GM21786 (cell line): ENCODE data around the gene ATL2.
A peak's percentile ranks its signal among the peaks of the same experiment; 100 is the strongest.
"Not testable (repeated sequence)": the region's sequence is repeated elsewhere in the genome, so short reads cannot be mapped to it uniquely, and the experiment has no call there.

Source experiments
- ATAC-seq: cut with Tn5 transposase; IDR thresholded peaks from one replicate; pipeline ENCODE4 v1.9.1; 2021; ENCODE audit not compliant: unreplicated experiment

The ATL2 gene

DNA sequence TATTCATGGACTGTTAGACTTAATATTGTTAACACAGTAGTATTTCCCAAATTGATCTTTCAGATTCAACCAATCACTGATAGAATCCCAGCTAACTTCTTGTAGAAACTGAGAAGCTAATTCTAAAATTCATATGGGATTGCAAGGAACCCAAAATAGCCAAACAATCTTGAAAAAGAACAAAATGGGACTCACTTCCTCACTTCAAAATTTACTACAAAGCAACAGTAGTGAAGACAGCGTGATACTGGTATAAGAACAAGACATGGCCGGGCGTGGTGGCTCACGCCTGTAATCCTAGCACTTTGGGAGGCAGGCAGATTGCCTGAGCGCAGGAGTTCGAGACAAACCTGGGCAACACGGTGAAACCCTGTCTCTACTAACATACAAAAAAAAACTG is 46.3 kb downstream of the ATL2 start:
- ATAC-seq, result no peak

DNA sequence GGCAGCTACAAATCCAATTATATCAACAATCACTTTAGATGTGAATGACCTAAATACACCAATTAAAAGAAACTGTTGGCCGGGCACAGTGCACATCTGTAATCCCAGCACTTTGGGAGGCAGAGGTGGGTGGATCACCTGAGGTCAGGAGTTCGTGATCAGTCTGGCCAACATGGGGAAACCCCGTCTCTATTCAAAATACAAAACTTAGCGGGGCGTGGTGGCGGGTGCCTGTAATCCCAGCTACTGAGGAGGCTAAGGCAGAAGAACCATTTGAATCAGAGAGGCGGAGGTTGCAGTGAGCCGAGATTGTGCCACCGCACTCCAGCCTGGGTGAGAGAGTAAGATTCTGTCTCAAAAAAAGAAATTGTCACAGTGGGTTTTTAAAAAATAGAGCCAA is 49.5 kb downstream of the ATL2 start:
- ATAC-seq, result no peak

DNA sequence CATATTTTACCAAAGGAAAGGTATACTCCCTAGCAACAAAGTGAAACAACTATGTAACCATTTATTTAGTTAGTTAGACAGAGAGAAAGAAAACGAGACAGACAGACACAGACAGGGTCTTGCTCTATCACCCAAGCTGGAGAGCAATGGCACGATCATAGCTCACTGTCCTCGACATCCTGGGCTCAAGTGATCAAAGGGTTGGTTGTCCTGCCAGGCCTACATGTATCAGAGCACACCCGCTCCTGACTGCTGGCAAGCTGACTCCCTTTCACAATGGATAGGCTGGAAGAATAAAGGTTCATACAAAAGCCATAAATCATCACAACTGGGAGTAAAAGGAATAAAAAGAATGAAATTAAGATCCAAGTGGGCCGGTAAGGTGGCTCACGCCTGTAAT is 53.5 kb downstream of the ATL2 start:
- no peak for ATAC-seq

DNA sequence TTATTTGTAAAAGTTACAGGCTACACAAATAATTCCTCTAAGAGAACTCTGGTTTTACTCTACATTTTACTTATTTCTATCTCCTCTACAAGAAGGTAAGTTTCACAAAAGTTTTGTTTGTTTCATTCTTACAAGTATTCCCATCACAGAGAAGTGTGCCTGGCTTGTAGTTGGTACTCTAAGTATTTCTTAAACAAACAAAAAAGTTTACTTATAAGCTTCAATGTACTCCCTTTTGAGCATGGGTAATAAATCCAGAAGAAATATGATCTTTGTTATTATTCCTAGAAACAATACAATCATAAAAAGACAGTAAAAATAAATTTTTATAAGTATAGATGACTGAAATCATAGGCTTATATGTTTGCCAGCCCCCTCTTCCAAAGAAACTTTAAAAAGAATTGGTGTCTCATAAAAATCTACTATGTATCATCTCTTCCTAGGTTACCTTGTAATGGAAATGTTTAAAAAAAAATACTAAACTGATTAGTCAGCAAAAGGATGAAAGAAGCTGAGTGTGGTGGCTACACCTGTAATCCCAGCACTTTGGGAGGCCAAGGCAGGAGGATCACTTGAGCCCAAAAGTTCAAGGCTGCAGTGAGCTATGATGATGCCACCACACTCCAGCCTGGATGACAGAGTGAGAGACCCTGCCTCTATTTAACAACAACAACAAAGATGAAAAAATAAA is 54.7 kb downstream of the ATL2 start:
- no peak for ATAC-seq

DNA sequence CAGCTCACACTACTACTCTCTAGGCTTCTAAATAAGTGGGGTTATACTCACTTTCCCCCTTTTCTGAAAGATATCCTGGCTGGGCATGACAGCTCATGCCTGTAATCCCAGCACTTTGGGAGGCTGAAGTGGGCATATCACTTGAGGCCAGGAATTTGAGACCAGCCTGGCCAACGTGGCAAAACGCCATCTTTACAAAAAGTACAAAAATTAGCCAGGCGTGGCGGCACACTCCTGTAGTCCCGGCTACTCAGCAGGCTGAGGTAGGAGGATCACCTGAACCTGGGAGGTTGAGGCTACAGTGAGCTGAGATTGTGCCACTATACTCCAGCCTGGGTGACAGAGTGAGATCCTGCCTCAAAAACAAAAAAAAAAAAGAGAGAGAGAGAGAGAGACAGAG is 57.8 kb downstream of the ATL2 start:
- not testable (repeated sequence) for ATAC-seq

DNA sequence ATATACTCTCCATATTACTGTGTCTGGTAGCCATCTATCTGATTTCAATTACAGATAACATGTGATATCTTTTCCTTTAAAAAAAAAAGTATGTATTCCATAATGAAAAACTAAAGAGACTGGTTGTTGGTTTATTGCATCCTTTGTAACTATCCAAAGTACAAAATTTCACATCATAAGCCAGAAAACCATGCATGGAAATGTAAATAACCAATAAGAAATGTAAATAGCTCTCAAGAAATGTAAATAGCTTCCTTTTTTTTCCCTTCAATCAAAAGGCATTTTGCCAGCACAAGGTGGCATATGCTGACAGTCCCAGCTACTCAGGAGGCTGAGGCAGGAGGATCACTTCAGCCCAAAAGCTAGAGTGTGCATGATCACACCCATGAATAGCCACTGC is 59.3 kb downstream of the ATL2 start:
- no peak for ATAC-seq

DNA sequence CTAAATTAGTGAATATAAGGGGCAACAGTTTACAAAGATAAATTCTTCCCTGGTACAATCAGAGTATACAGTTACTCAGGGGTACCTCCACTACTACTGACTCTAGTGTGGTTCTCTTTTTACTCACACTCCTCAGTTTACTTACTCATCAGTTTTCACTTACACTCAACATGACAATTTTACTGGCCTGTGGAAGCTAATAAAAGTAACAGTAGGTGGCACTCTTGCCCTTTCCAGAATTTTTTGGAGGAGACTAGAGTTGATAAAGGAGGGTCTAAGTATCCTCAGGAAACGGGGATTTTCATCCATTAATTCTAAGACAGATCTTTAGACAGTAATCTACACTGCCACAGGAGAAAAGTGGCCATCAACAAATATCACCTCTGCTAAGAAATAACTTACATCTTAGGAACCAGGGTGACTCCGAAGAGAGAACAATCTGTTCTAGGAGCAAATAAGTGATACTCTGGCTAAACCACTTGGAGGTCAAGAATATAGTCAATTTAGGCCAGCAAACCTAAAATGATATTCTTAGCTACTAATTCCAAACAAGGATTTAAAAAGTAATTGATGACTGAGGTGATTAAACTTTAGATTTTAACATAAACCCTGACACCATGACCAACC is 61.3 kb downstream of the ATL2 start:
- no peak for ATAC-seq

DNA sequence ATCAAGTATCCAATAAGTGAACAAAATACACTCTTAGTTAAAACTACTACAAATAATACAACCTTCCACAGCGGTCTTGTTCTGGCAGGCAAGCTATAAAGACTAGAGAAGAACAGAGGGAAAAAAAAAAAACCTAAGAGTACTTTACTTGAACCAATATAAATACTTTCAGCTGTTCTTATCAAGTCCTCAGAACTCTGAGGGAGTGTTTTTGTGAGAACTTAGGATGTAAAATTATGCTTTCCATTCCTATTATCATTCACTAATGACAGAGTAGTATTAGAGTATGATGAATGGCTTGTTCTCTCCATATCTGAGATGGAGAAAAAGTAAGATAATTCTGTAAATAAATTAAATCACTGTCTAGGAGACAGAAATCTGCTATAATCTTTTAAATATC is 68.3 kb downstream of the ATL2 start:
- no peak for ATAC-seq

DNA sequence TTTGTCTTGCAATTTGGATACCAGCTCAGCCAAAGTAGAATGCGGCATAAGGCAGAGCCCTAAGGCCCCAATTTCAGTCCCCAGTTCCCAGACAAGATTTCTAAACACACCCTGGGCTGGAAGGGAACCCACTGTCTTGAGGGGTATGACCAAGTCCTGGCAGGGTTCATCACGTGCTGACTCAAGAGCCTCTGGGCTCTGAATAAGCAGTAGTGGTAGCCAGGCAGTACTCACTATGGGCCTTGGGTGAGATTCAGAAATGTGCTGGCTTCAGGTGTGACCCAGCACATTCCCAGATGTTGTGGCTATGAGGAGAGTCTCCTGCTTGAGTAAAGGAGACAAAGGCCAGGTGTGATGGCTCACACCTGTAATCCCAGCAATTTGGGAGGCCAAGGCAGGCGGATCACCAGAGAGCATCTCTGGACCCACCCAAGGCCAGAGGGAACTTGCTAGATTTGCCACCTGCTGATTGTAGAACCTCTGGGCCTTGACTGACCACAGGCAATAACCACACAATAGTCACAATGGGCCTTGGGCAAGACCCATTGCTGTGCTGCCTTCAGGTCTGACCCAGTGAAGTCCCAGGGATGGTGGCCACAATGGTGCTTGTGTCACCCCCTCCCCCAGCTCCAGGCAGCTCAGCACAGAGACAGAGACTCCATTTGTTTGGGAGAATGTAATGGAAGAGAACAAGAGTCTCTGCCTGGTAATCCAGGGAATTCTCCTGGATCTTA is 74.9 kb downstream of the ATL2 start:
- ATAC-seq, result no peak

DNA sequence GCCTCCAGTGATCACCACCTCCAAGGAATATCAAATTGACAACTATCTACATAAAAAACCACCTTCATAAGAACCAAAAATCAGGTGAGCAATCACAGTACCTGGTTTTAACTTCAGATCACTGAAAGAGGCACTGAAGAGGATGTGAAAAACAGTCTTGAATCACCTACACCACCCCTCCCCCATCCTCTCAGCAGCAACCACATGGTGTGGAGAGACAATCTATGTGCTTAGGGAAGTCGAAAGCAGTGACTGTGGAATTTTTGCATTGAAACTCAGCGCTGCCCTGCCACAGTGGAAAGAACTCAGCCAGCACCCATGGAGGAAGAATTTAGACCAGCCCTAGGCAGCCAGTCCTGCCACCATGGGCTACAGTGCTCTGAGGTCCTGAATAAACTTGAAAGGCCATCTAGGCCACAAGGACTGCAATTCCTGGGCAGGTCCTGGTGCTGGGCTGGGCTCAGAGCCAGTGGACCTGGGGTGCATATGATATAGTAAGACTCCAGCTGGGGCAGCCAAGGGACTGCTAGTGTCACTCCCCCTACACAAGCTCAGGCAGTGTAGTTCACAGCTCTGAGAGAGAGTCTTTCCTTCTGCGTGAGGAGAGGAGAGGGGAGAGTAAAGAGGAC is 75.6 kb downstream of the ATL2 start:
- ATAC-seq, result peak; percentile 80

DNA sequence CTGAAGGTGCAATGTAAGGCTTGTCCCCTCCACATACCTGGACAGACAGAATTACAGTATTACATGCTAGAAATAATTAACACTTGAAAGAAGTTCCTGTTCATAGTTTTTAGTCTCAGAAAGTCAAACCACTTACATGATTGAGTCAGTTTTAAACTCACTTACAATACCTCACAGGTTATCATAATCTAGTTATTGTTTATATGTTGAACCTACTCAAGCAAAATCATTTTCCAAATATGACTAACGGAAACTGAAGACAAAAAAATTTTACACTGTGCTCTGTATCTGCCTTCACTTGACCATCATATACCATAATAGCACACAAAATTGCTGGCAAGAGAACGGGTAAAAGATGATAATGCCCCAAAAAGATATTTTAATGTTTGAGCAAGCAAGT is 78.5 kb downstream of the ATL2 start:
- ATAC-seq, result no peak

DNA sequence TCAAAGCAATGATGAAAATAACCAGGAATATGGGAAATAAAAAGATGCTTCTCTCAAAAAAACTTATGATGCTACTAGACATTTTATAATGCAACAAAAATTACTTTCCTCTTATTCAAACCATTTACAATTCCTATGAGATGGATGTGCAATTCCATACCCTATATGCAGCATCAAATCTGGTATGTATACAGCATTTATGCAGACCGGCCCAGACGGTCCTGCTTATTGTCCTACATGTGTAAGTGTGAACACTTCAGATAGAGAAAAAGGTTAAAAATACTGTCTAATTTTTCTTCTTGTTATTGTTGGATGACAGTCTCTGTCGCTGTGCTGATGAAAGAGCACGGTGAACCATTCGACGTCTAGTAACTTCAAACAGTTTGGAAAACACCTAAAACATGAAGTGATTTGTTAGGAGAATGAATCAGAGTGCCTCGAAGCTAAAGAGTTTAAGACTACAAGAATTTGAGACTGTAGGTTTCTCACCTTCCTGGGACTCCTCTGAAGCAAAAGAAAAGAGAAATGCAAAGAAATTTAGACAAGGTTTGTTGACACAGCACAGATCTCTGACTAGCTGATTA is 80.8 kb downstream of the ATL2 start:
- no peak for ATAC-seq

DNA sequence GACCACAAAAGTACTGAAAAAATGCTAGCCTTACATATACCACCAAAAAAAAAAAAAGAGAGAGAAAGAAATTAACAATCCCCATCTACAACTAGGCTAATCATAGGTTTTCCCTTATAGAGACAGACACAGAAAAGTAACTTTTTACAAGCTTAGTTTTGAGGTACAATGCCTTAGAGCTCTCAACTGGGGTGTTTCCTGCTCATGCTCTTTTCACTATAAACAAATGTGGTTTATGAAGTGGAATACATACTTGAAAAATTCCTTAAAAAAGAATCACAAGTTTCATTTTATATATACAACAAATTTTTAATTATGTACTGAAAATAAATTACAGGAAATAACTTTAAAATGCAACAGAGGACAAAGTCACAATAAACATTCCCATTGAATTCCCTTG is 82.5 kb downstream of the ATL2 start:
- no peak for ATAC-seq

DNA sequence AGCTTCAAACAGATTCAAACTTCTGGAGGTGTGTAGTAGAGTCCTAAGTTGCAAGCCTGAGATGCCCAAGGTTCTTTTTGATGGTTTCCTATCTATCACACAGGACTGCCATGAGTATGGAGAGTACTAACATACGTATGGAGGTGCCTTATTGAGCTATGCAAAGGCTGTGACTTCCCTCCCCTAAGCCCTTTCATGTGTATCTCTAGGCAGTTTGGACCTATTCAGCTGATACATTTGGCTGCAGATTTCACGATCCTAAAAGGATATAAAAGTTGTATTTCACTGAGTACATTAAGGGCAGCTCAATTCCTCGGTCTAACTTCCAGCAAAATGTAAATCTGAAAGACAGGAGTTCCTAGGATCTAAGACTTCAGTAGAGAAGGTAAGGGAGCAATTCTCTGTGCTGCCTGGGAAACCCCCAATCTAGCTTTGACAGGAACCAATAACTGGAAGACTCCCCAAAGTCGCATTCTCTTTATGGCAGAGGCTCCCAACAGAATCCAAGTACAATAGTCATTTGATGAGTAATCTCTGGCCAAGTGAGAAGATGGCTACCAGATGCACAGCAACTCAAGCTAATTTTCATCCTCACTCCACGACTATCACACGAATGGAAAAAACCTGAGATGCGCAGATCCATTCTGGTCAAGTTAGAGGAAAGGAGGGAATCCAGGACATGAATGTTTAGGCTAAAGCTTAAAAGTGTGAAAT is 83.8 kb downstream of the ATL2 start:
- ATAC-seq, result no peak

DNA sequence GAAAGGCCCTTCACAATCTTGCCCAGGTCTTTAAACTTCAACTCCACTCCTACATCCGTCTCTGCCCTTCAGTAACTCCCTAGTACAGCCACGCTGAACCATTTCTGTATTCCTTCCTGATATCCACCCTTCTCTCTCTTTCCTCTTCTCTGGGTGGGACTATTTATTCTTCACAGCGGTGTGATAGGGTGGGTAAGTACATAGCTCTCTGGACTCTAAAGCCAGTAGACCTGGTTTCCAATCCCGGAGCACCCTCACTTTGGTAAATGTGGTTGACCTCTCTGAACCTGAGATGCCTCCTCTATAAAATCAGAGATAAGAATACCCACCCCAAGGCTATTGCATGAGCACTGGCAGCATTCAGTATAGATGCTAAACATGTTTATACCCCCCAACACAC is 86.7 kb downstream of the ATL2 start:
- no peak for ATAC-seq

DNA sequence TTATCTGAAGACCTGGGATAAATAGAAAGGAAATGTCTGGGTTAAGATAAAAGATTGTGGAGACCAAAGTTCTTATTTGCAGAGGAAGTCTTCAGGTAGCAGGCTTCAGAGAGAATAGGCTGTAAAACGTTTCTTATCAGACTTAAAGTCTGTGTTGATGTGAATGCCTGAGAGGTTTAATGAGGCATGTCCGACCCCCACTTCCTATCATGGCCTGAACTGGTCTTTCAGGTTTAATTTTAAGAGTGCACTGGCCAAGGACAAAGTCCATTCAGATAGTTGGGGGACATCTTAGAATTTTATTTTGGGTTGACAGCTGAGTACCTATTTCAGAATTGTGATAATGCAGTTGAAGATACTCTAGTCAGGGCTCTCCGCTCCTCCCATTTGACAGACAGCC is 92.1 kb downstream of the ATL2 start:
- no peak for ATAC-seq

DNA sequence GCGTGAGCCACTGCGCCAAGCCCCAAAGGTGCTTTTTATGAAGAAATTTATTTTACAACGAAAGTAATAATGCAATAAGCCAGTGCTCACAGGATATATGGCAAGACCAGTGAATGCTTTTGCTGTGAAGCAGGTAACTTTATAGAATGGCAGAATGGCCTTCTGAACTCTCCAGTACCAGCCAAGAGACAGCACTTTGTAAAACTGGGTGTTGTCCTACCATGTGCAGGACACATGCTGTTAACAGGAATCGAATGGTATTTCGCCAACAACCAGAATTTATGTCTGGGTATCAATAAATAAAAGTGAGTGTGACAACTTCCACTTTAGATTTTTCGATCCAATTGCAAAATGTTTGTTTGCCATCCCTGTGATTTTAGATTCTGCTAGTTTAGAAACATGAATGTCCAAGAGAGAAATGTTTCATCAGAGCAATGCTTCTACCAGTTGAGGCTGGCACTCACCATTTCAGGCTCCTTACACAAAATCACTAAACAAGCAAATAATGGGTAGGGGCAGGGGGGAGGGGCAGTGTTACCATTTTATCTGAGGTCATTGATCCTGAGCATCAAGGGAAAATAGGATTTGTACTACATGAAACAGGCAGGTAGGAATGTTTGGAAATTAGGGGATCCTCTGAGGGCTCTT is 95.9 kb downstream of the ATL2 start:
- no peak for ATAC-seq

DNA sequence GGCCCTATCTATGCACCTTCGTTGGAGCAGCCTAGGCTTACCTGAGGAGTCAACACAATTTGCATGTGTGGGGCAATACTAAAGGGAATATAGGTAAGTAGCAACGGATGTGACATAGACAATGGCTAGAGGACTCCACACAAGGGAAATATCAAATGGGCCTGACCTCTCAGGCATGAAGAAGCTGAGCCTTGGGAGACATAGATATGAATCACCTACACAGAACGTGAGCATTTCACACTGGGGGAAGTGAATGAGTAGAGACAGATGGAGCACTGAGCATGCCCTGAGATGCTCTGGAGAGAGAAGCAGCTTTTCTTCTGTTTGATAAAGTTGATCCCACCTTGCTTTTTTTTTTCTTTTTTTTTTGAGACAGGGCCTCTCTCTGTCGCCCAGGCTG is 97.9 kb downstream of the ATL2 start:
- no peak for ATAC-seq

DNA sequence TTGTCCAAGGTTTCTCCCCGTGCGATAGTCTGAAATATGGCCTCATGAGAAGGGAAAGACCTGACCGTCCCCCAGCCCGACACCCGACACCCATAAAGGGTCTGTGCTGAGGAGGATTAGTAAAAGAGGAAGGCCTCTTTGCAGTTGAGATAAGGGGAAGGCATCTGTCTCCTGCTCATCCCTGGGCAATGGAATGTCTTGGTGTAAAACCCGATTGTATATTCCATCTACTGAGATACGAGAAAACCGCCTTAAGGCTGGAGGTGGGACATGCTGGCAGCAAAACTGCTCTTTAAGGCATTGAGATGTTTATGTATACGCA is 99.0 kb downstream of the ATL2 start:
- ATAC-seq, result not testable (repeated sequence)

DNA sequence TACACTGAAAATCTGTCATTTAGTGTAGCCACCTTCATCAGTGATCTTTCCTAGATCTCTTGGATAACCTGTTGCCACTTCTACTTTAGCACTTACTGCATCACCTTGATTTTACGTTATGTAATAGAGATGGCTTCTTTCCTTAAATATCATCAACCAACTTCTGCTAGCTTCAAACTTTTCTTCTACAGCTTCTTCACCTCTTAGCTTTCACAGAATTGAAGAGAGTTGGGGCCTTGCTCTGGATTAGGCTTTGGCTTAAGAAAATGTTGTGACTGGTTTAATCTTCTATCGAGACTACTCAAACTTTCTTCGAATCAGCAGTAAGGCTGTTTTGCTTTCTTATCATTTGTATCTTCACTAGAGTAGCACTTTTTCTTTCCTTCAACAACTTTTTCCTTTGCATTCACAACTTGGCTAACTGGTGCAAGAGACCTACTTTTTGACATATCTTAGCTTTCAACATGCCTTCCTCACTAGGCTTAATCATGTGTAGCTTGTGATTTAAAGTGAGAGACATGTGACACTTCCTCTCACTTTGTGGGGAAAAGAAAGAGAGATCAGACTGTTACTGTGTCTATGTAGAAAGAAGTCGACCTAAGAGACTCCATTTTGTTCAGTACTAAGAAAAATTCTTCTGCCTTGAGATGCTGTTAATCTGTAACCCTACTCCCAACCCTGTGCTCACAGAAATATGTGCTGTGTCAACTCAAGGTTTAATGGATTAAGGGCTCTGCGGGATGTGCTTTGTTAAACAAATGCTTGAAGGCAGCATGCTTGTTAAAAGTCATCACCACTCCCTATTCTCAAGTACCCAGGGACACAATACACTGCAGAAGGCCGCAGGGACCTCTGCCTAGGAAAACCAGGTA is 99.6 kb downstream of the ATL2 start:
- no peak for ATAC-seq
